K562 (cell line): Measurements from ENCODE around the gene SPATS2L. TPM values are rescaled to one million over a fixed set of nuclear protein-coding genes. Genes with fewer than 3 reads are reported as not detected.

Experiments used
- ATAC-seq: fragments of 200-7000 bp; cut with Tn5 transposase; 3 replicates; pipeline ENCODE4 v1.9.1; 2020; ENCODE audit warnings: moderate library complexity
- BruUV-seq: library from RNA; stranded (reverse); fragments of 400-500 nt; replicated peaks from 2 replicates; lab custom pipeline; 2021; lab: Mats Ljungman, UMichigan
- CTCF ChIA-PET: fragments of 300-600 bp; formaldehyde crosslinking; extraction: SDS; loops from one replicate; lab custom pipeline; 2021; ENCODE audit warnings: low intra/inter-chr PET ratio; lab: Yijun Ruan, JAX
- POLR2A ChIA-PET: fragments of 300-600, 350-650 bp; sonication (Branson Sonifier 250); formaldehyde crosslinking; extraction: SDS; loops from one replicate; lab custom pipeline; 2021; ENCODE audit warnings: antibody characterized with exemption, inconsistent platforms; lab: Yijun Ruan, JAX
- DNase-seq, 4 experiments: peaks; one replicate each; pipeline versions ENCODE4 v3.0.0 to v3.0.0-alpha.2; 2011 to 2018; ENCODE audit warnings: low spot score in 3 of 4, mixed read lengths in 3 of 4; ENCODE audit errors: extremely low read depth in 1 of 4
- FAIRE-seq: peaks from 2 replicates; lab custom pipeline; 2011; peaks lifted over from hg19 to GRCh38; lab: Jason Lieb, UNC
- H2AFZ ChIP-seq: 2 replicates; pipeline ENCODE4 v1.6.0; 2011; ENCODE audit warnings: low read depth, low read length, control low read depth, inconsistent platforms
- H3K27ac ChIP-seq: fragments of 200-600 bp; 3 replicates; pipeline ENCODE4 v1.8.0; 2011; ENCODE audit warnings: low read depth, mild to moderate bottlenecking, control low read depth, inconsistent platforms, low read length, moderate library complexity, mixed read lengths; ENCODE audit errors: extremely low read depth
- H3K27me3 ChIP-seq, 2 experiments: fragments of 300-600 bp in 1 of 2; 2 replicates in 1 of 2; 3 replicates in 1 of 2; pipeline versions ENCODE4 v1.6.0 to v1.8.0; 2011; ENCODE audit warnings: inconsistent platforms in 2 of 2, low read length in 2 of 2, mild to moderate bottlenecking in 1 of 2, mixed read lengths in 1 of 2, moderate library complexity in 1 of 2; ENCODE audit not compliant: control insufficient read depth in 2 of 2, insufficient read depth in 2 of 2
- H3K36me3 ChIP-seq: fragments of 300-600 bp; 3 replicates; pipeline ENCODE4 v1.8.0; 2011; ENCODE audit warnings: mild to moderate bottlenecking, low read length, inconsistent platforms; ENCODE audit not compliant: control insufficient read depth, insufficient read depth
- H3K4me1 ChIP-seq, 2 experiments: fragments of 200-600 bp in 1 of 2; replicated peaks in 1 of 2; 2 replicates in 1 of 2; 3 replicates in 1 of 2; pipeline versions ENCODE4 v1.5.1 to v1.8.0; 2011; ENCODE audit warnings: inconsistent platforms in 2 of 2, low read length in 2 of 2, mild to moderate bottlenecking in 1 of 2, mixed read lengths in 1 of 2, moderate library complexity in 1 of 2; ENCODE audit not compliant: control insufficient read depth in 2 of 2, insufficient read depth in 2 of 2
- H3K4me2 ChIP-seq: 2 replicates; pipeline ENCODE4 v1.6.1; 2011; ENCODE audit warnings: low read length, control low read depth, inconsistent platforms, mixed read lengths; ENCODE audit not compliant: insufficient read depth
- H3K4me3 ChIP-seq: fragments of 200-600 bp; sonication (generic), shearing (Covaris generic); 2 replicates; pipeline ENCODE4 v1.5.1; 2016; ENCODE audit warnings: control low read depth, inconsistent platforms
- H3K79me2 ChIP-seq: fragments of 200-600 bp; 3 replicates; pipeline ENCODE4 v1.8.0; 2011; ENCODE audit warnings: low read length, inconsistent platforms; ENCODE audit not compliant: control insufficient read depth, insufficient read depth
- H3K9ac ChIP-seq, 2 experiments: 2 replicates each; pipeline versions ENCODE4 v1.6.0 to v1.6.1; 2011; ENCODE audit warnings: low read depth in 2 of 2, low read length in 2 of 2, control low read depth in 1 of 2, inconsistent platforms in 1 of 2, mild to moderate bottlenecking in 1 of 2, mixed read lengths in 1 of 2; ENCODE audit not compliant: insufficient read depth in 1 of 2
- H3K9me1 ChIP-seq: one replicate; pipeline ENCODE4 v1.6.0; 2011; ENCODE audit warnings: inconsistent platforms, mild to moderate bottlenecking, low read length, moderate library complexity; ENCODE audit not compliant: control insufficient read depth, insufficient read depth
- H3K9me3 ChIP-seq: replicated peaks from 2 replicates; pipeline ENCODE4 v1.5.1; 2011; ENCODE audit warnings: low read depth, low read length, inconsistent platforms; ENCODE audit not compliant: control insufficient read depth, insufficient read depth
- H4K20me1 ChIP-seq: replicated peaks from 2 replicates; pipeline ENCODE4 v1.6.1; 2011; ENCODE audit warnings: low read length, inconsistent platforms, mixed read lengths; ENCODE audit not compliant: control insufficient read depth, insufficient read depth
- GATA2 ChIP-seq: sonication (generic); formaldehyde crosslinking; IDR thresholded peaks from 2 replicates; pipeline ENCODE4 v1.4.0; 2020; ENCODE audit warnings: mild to moderate bottlenecking, missing genetic modification reagents
- GMEB1 ChIP-seq: fragments of 250-450 bp; sonication (Bioruptor Pico); IDR thresholded peaks from 2 replicates; pipeline ENCODE4 v1.4.0; 2020; ENCODE audit warnings: mild to moderate bottlenecking
- NBN ChIP-seq: fragments of 450-650 bp; IDR thresholded peaks from 2 replicates; pipeline ENCODE4 v1.6.1; 2016; ENCODE audit warnings: low read depth, mild to moderate bottlenecking
- PHB2 ChIP-seq: fragments of 450-650 bp; IDR thresholded peaks from 2 replicates; pipeline ENCODE4 v1.6.1; 2017; ENCODE audit warnings: low read depth
- SMARCA5 ChIP-seq: fragments of 450-650 bp; IDR thresholded peaks from 2 replicates; pipeline ENCODE4 v1.6.1; 2016
- SP1 ChIP-seq: sonication (generic); formaldehyde crosslinking; IDR thresholded peaks from 2 replicates; pipeline ENCODE4 v1.8.1; 2022; ENCODE audit warnings: mild to moderate bottlenecking, missing genetic modification reagents
- ZNF175 ChIP-seq: fragments of 200-800 bp; sonication (Bioruptor generic); IDR thresholded peaks from 2 replicates; pipeline ENCODE4 v1.6.1; 2016; ENCODE audit warnings: low read depth, mild to moderate bottlenecking, missing genetic modification characterization, missing compliant biosample characterization
- ZNF232 ChIP-seq: sonication (generic); formaldehyde crosslinking; IDR thresholded peaks from 2 replicates; pipeline ENCODE4 v1.8.0; 2022; ENCODE audit warnings: mild to moderate bottlenecking, missing genetic modification reagents
- ZNF764 ChIP-seq: fragments of 250-450 bp; sonication (Bioruptor Pico); IDR thresholded peaks from 2 replicates; pipeline ENCODE4 v1.4.0; 2020; ENCODE audit warnings: low read depth, mild to moderate bottlenecking, moderate library complexity
- ZNF780A ChIP-seq: fragments of 250-450 bp; sonication (Bioruptor Pico); IDR thresholded peaks from 2 replicates; pipeline ENCODE4 v1.5.0; 2021; ENCODE audit warnings: mild to moderate bottlenecking
- WGBS: fragments of 100-300 bp; shearing (Covaris generic); methylation state at CpG from one replicate; pipeline ENCODE4 v1.1.6; 2016; ENCODE audit warnings: low coverage, mixed read lengths; ENCODE audit not compliant: insufficient coverage; ENCODE audit errors: missing lambda C conversion rate; 5-methylcytosine and 5-hydroxymethylcytosine counted together
- in situ Hi-C: fragments of 300-500 bp; cut with MboI; formaldehyde crosslinking; loops from 4 replicates; pipeline ENCODE4 v1.15.0; 2018; ENCODE audit warnings: inconsistent platforms, mixed read lengths
- intact Hi-C: fragments of 100-400 bp; cut with micrococcal nuclease; formaldehyde crosslinking; loops from 2 replicates; pipeline ENCODE4 v1.14.2; 2022
- polyA plus RNA-seq, 8 experiments: library from polyadenylated mRNA; depleted of rRNA in 4 of 8; stranded (reverse) in 5 of 8; unstranded in 3 of 8; fragments of >200 nt; fragmentation: Nextera tagmentation in 2 of 8; fragmentation: Illumina TruSeq in 1 of 8; extraction: Ambion mirVana in 2 of 8; extraction: Trizol in 1 of 8; gene quantifications; 2 replicates each; pipeline versions ENCODE4 v1.2.1 to v1.2.3, GENCODE V29; 2011 to 2014; ENCODE audit warnings: inconsistent platforms in 1 of 8, missing spikeins in 1 of 8
- total RNA-seq, 7 experiments: library from RNA; depleted of rRNA in 6 of 7; stranded (reverse); fragments of >200 nt in 6 of 7; fragmentation: Illumina TruSeq in 2 of 7; extraction: Trizol in 2 of 7; gene quantifications; 2 replicates each; pipeline versions ENCODE4 v1.2.1 to v1.2.3, GENCODE V29; 2011 to 2021; ENCODE audit warnings: low replicate concordance in 1 of 7
- TF ChIP-seq, protein P1 (sequence below): fragments of 450-650 bp; IDR thresholded peaks from 2 replicates; pipeline ENCODE4 v1.6.1; 2018; ENCODE audit warnings: mild to moderate bottlenecking, low read depth; ENCODE audit not compliant: partially characterized antibody
- TF ChIP-seq, protein P2 (sequence below): fragments of 250-450 bp; sonication (Bioruptor Pico); IDR thresholded peaks from 2 replicates; pipeline ENCODE4 v1.5.0; 2021

The SPATS2L gene
- total and polyA plus RNA-seq, 9 of the 15 experiments (the other 6 are each of a cell fraction or from before 2014, with no cell fraction given): 11.3 to 41.5 (median 24.9) TPM

DNA sequence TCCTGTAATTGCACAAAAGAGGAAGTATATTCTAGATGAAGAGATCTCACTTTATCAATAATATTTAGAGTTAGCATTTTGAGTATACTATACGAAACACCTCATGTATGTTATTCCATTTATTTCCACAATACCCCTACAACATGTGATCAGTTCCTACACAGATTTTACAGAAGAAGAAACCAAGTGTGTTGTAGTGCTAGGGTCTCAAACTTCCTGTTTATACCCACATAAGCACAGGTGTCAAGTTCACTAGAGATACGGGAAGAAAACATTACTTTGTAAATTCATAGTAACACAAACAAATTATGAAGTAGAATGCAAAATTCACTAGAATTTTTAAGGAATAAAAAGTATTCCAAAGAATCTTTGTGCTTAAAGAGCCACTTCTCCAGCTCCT lies 157.0 kb downstream of the SPATS2L start:
- WGBS: 58% methylated on average over 2 of the region's 2 CpGs
- no peak overlapping the region for H2AFZ ChIP-seq

More for the DNA sequence above, 157.0 kb downstream of the SPATS2L start:
- TF ChIP-seq NBN (no peak), SP1 (no peak), SMARCA5 (no peak), GATA2 (CRISPR knock-in tag) (no peak), ZNF780A (no peak), ZNF175 (CRISPR knock-in tag) (no peak), GMEB1 (no peak), ZNF232 (CRISPR knock-in tag) (no peak), PHB2 (no peak), ZNF764 (CRISPR knock-in tag) (no peak)
- TF ChIP-seq, protein P1, sequence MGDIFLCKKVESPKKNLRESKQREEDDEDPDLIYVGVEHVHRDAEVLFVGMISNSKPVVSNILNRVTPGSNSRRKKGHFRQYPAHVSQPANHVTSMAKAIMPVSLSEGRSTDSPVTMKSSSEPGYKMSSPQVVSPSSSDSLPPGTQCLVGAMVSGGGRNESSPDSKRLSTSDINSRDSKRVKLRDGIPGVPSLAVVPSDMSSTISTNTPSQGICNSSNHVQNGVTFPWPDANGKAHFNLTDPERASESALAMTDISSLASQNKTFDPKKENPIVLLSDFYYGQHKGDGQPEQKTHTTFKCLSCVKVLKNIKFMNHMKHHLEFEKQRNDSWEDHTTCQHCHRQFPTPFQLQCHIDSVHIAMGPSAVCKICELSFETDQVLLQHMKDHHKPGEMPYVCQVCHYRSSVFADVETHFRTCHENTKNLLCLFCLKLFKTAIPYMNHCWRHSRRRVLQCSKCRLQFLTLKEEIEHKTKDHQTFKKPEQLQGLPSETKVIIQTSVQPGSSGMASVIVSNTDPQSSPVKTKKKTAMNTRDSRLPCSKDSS: no peak
- TF ChIP-seq, protein P2, sequence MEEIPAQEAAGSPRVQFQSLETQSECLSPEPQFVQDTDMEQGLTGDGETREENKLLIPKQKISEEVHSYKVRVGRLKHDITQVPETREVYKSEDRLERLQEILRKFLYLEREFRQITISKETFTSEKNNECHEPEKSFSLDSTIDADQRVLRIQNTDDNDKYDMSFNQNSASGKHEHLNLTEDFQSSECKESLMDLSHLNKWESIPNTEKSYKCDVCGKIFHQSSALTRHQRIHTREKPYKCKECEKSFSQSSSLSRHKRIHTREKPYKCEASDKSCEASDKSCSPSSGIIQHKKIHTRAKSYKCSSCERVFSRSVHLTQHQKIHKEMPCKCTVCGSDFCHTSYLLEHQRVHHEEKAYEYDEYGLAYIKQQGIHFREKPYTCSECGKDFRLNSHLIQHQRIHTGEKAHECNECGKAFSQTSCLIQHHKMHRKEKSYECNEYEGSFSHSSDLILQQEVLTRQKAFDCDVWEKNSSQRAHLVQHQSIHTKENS (CRISPR knock-in tag): no peak
- TF ChIP-seq, all 486 proteins: peak for 0
- ChIA-PET POLR2A (interaction anchor here (0.5 kb wide), 1 partner anchor 314 kb away, joined by 3 read pairs; no protein-coding TSS in a partner anchor), CTCF (no interaction called here)
- Histone ChIP-seq H3K4me1 (no peaks in the 10 kb centered on the region), H3K27ac (no peak overlapping the region), H3K36me3 (no peaks in the 10 kb centered on the region; the same call in 2 of the 3 replicates), H3K79me2 (no peaks in the 10 kb centered on the region), H3K9me3 (no peaks in the 10 kb centered on the region), H4K20me1 (no peaks in the 10 kb centered on the region), H3K9me1 (no peaks in the 10 kb centered on the region), H3K9ac (no peak overlapping the region), H3K27me3 (no peaks in the 10 kb centered on the region), H3K4me2 (no peak overlapping the region), H3K4me3 (no peak overlapping the region)
- in situ Hi-C loops: no loop called here
- ATAC-seq: no peak
- no peak for FAIRE-seq
- no TSS peak for BruUV-seq
- intact Hi-C loops: no loop called here
- DNase-seq: no peak
